H1 (cell line): ENCODE results near the gene RAB7B. TPM values are rescaled to one million over a fixed set of nuclear protein-coding genes. Genes with fewer than 3 reads are reported as not detected.

ENCODE experiments used
- CTCF ChIA-PET: fragments of 300-600 bp; sonication (Branson Sonifier 250); formaldehyde crosslinking; loops from one replicate; lab custom pipeline; 2021; ENCODE audit not compliant: partially characterized antibody; lab: Charles Lee
- POLR2A ChIA-PET: fragments of 300-600 bp; sonication (Branson Sonifier 250); formaldehyde crosslinking; loops from one replicate; lab custom pipeline; 2021; ENCODE audit warnings: inconsistent platforms; ENCODE audit not compliant: partially characterized antibody; lab: Charles Lee
- DNase-seq, 2 experiments: peaks; one replicate each; pipeline versions ENCODE4 v3.0.0 to v3.0.0-alpha.2; 2010 to 2022; ENCODE audit warnings: low spot score in 2 of 2, low read depth in 1 of 2, mixed read lengths in 1 of 2
- FAIRE-seq: peaks from 2 replicates; lab custom pipeline; 2011; peaks lifted over from hg19 to GRCh38; lab: Jason Lieb, UNC
- H2AFZ ChIP-seq: 2 replicates; pipeline ENCODE4 v1.8.1; 2012; ENCODE audit warnings: low read length, inconsistent platforms
- H2AK5ac ChIP-seq: 2 replicates; pipeline ENCODE4 v1.6.1; 2013; ENCODE audit warnings: low read depth, low read length
- H2BK120ac ChIP-seq: replicated peaks from 2 replicates; pipeline ENCODE3; 2013; ENCODE audit warnings: low read depth, low read length, inconsistent platforms
- H2BK12ac ChIP-seq: 2 replicates; pipeline ENCODE4 v1.6.1; 2013; ENCODE audit warnings: low read depth, low read length
- H2BK15ac ChIP-seq: 2 replicates; pipeline ENCODE4 v1.6.1; 2013; ENCODE audit warnings: low read length
- H2BK20ac ChIP-seq: 2 replicates; pipeline ENCODE4 v1.6.1; 2013; ENCODE audit warnings: low read length
- H2BK5ac ChIP-seq: 2 replicates; pipeline ENCODE4 v1.6.1; 2013; ENCODE audit warnings: low read depth, low read length
- H3K14ac ChIP-seq: 2 replicates; pipeline ENCODE4 v1.6.1; 2013; ENCODE audit warnings: inconsistent platforms; ENCODE audit not compliant: insufficient read length
- H3K18ac ChIP-seq: 2 replicates; pipeline ENCODE4 v1.6.1; 2013; ENCODE audit warnings: low read length; ENCODE audit errors: extremely low read depth
- H3K23ac ChIP-seq: 2 replicates; pipeline ENCODE4 v1.6.1; 2013; ENCODE audit warnings: inconsistent platforms; ENCODE audit not compliant: insufficient read length
- H3K23me2 ChIP-seq: 2 replicates; pipeline ENCODE4 v1.6.1; 2013; ENCODE audit warnings: low read depth, low read length
- H3K27ac ChIP-seq: 2 replicates; pipeline ENCODE4 v1.6.1; 2011; ENCODE audit warnings: low read depth, low read length, inconsistent platforms
- H3K27me3 ChIP-seq, 4 experiments: replicated peaks in 1 of 4; 1 replicate in 1 of 4; 2 replicates in 3 of 4; pipeline versions ENCODE4 v1.6.1 to v1.8.1; 2011 to 2013; ENCODE audit warnings: low read length in 3 of 4, mild to moderate bottlenecking in 3 of 4, inconsistent platforms in 2 of 4, mixed read lengths in 2 of 4, moderate library complexity in 1 of 4; ENCODE audit not compliant: control insufficient read depth in 3 of 4, insufficient read depth in 3 of 4; ENCODE audit errors: extremely low read depth in 1 of 4
- H3K36me3 ChIP-seq, 4 experiments: 2 replicates each; pipeline versions ENCODE4 v1.6.1 to v1.8.1; 2011 to 2013; ENCODE audit warnings: mild to moderate bottlenecking in 4 of 4, low read length in 3 of 4, moderate library complexity in 2 of 4, control low read depth in 1 of 4, inconsistent platforms in 1 of 4; ENCODE audit not compliant: insufficient read depth in 4 of 4, control insufficient read depth in 2 of 4
- H3K4ac ChIP-seq: replicated peaks from 2 replicates; pipeline ENCODE3; 2013; ENCODE audit warnings: low read length, low read depth, mixed read lengths, inconsistent platforms; ENCODE audit not compliant: insufficient read length
- H3K4me1 ChIP-seq, 4 experiments: replicated peaks in 1 of 4; 1 replicate in 1 of 4; 2 replicates in 3 of 4; pipeline versions ENCODE4 v1.6.1 to v1.8.1; 2011 to 2013; ENCODE audit warnings: low read length in 3 of 4, inconsistent platforms in 2 of 4, mixed read lengths in 1 of 4; ENCODE audit not compliant: insufficient read depth in 4 of 4, control insufficient read depth in 3 of 4
- H3K4me2 ChIP-seq, 2 experiments: 2 replicates each; pipeline versions ENCODE4 v1.6.1 to v1.8.1; 2011 to 2013; ENCODE audit warnings: low read depth in 2 of 2, low read length in 2 of 2, control low read depth in 1 of 2, inconsistent platforms in 1 of 2, mild to moderate bottlenecking in 1 of 2; ENCODE audit not compliant: insufficient read depth in 1 of 2
- H3K4me3 ChIP-seq, 4 experiments: fragments of 200-600, 300-600 bp in 1 of 4; sonication (generic), shearing (Covaris generic), sonication (Bioruptor Twin) in 1 of 4; 2 replicates each; pipeline versions ENCODE4 v1.5.1 to v1.8.1; 2011 to 2016; ENCODE audit warnings: low read length in 4 of 4, low read depth in 3 of 4, control low read depth in 2 of 4, inconsistent platforms in 2 of 4, mild to moderate bottlenecking in 2 of 4, mixed read lengths in 1 of 4, moderate library complexity in 1 of 4; ENCODE audit not compliant: insufficient read depth in 2 of 4; ENCODE audit errors: extremely low read depth in 1 of 4
- H3K56ac ChIP-seq: replicated peaks from 2 replicates; pipeline ENCODE3; 2013; ENCODE audit warnings: low read depth, mild to moderate bottlenecking, mixed read lengths, low read length, inconsistent platforms; ENCODE audit not compliant: insufficient read length
- H3K79me1 ChIP-seq: 2 replicates; pipeline ENCODE4 v1.6.1; 2013; ENCODE audit warnings: low read depth, low read length, control low read depth
- H3K79me2 ChIP-seq, 2 experiments: 2 replicates each; pipeline versions ENCODE4 v1.6.1 to v1.8.1; 2012 to 2013; ENCODE audit warnings: low read length in 2 of 2, mild to moderate bottlenecking in 2 of 2, inconsistent platforms in 1 of 2; ENCODE audit not compliant: insufficient read depth in 2 of 2, control insufficient read depth in 1 of 2
- H3K9ac ChIP-seq, 4 experiments: replicated peaks in 1 of 4; 1 replicate in 1 of 4; 2 replicates in 3 of 4; pipeline versions ENCODE4 v1.6.1 to v1.8.1; 2011 to 2013; ENCODE audit warnings: low read depth in 3 of 4, low read length in 3 of 4, control low read depth in 2 of 4, mild to moderate bottlenecking in 2 of 4, moderate library complexity in 2 of 4, inconsistent platforms in 1 of 4; ENCODE audit errors: extremely low read depth in 1 of 4
- H3K9me3 ChIP-seq, 2 experiments: 2 replicates each; pipeline versions ENCODE4 v1.6.1 to v1.8.1; 2012 to 2013; ENCODE audit warnings: mild to moderate bottlenecking in 2 of 2, moderate library complexity in 2 of 2, control low read depth in 1 of 2, inconsistent platforms in 1 of 2, low read depth in 1 of 2, low read length in 1 of 2, mixed read lengths in 1 of 2; ENCODE audit not compliant: insufficient read depth in 2 of 2
- H4K20me1 ChIP-seq, 2 experiments: replicated peaks in 1 of 2; 2 replicates each; pipeline versions ENCODE3 to v1.8.1; 2011 to 2013; ENCODE audit warnings: inconsistent platforms in 2 of 2, low read length in 2 of 2, mild to moderate bottlenecking in 1 of 2; ENCODE audit not compliant: insufficient read depth in 2 of 2, control insufficient read depth in 1 of 2
- H4K5ac ChIP-seq: 2 replicates; pipeline ENCODE4 v1.6.1; 2013; ENCODE audit warnings: low read length, low read depth, mixed read lengths, inconsistent platforms; ENCODE audit not compliant: insufficient read length
- H4K8ac ChIP-seq: 2 replicates; pipeline ENCODE4 v1.8.0; 2013; ENCODE audit warnings: mild to moderate bottlenecking, moderate library complexity, low read length, inconsistent platforms; ENCODE audit not compliant: insufficient read depth; ENCODE audit errors: extremely low read depth
- H4K91ac ChIP-seq: replicated peaks from 2 replicates; pipeline ENCODE3; 2013; ENCODE audit warnings: low read length, mixed read lengths, inconsistent platforms; ENCODE audit not compliant: insufficient read length
- EP300 ChIP-seq, 2 experiments: IDR thresholded peaks; 1 replicate in 1 of 2; 2 replicates in 1 of 2; pipeline ENCODE4 v1.6.1; 2011 to 2012; ENCODE audit warnings: low read depth in 2 of 2, low read length in 2 of 2, mild to moderate bottlenecking in 2 of 2, borderline replicate concordance in 1 of 2, inconsistent platforms in 1 of 2, moderate library complexity in 1 of 2
- KDM4A ChIP-seq: IDR thresholded peaks from one replicate; pipeline ENCODE4 v1.7.1; 2012; ENCODE audit warnings: low read depth, mild to moderate bottlenecking, moderate library complexity, low read length, inconsistent platforms; ENCODE audit not compliant: severe bottlenecking
- POLR2AphosphoS5 ChIP-seq: IDR thresholded peaks from 2 replicates; pipeline ENCODE4 v1.6.1; 2011; ENCODE audit warnings: low read depth, low read length
- RNF2 ChIP-seq: fragments of 200-900, 300-1000 bp; sonication (generic); IDR thresholded peaks from 2 replicates; pipeline ENCODE4 v1.7.1; 2016; ENCODE audit warnings: borderline replicate concordance, low read depth, mild to moderate bottlenecking, antibody characterized with exemption, low read length; ENCODE audit not compliant: poor library complexity, severe bottlenecking; ENCODE audit errors: missing control alignments
- SP1 ChIP-seq: IDR thresholded peaks from 2 replicates; pipeline ENCODE4 v1.6.1; 2011; ENCODE audit warnings: low read depth, low read length
- WGBS, 2 experiments: shearing (Covaris generic) in 1 of 2; methylation state at CpG; one replicate each; pipeline versions ENCODE4 v1.1.6 to v1.1.7; 2013 to 2015; ENCODE audit warnings: low lambda C conversion rate in 2 of 2, mixed read lengths in 2 of 2, inconsistent platforms in 1 of 2, low coverage in 1 of 2, missing lambda C conversion rate in 1 of 2; ENCODE audit not compliant: insufficient replicate concordance in 2 of 2, insufficient coverage in 1 of 2, insufficient read length in 1 of 2; ENCODE audit errors: extremely low coverage in 1 of 2, missing lambda C conversion rate in 1 of 2; 5-methylcytosine and 5-hydroxymethylcytosine counted together
- polyA plus RNA-seq, 7 experiments: library from polyadenylated mRNA; depleted of rRNA in 3 of 7; stranded (reverse) in 5 of 7; unstranded in 2 of 7; fragments of >200 nt in 5 of 7; fragments of 200-250 nt in 2 of 7; gene quantifications; 1 replicate in 5 of 7; 2 replicates in 1 of 7; 4 replicates in 1 of 7; pipeline versions ENCODE4 v1.2.1 to v1.2.3, GENCODE V29; 2011 to 2013; ENCODE audit warnings: missing spikeins in 2 of 7, mixed read lengths in 2 of 7
- total RNA-seq: library from RNA; stranded (reverse); fragmentation: NEBNext Ultra II Directional; extraction: Animal tissue kit (Norgen Biotek cat#: 25700); gene quantifications from 2 replicates; pipeline ENCODE4 v1.2.1, GENCODE V29; 2021

The RAB7B gene
- total and polyA plus RNA-seq, 2 of the 8 experiments (the other 6 are each of a cell fraction or from before 2014, with no cell fraction given) = 0.05 TPM; not detected in 1

DNA sequence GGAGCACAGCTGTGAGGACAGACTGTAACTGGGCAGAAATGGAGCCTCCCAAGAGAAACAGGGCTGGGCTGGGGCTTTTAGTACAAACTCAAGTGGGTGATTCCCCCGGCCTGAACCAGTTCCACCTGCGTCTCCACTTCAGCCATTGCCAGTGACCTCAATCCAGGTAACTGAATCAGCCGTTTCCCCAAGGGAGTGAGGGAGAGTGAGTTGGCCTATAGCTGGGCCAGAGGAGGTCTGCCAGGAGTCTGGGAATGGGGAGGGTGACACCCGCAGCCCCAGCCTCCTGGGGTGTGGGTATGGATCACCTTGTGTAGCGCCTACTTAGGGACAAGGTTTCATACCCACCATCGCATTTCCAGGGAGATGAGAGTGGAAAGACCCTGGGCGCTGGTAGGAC lies 68.4 kb downstream of the RAB7B start:
- H3K4ac ChIP-seq = no peak overlapping the region
- H3K36me3 ChIP-seq = no peaks in the 10 kb centered on the region
- H2AK5ac ChIP-seq = no peak overlapping the region
- ChIA-PET CTCF (interaction anchor here (1.1 to 1.3 kb wide), 2 partner anchors 16 to 43 kb away, joined by 3 to 7 read pairs; no protein-coding TSS in a partner anchor), POLR2A (no interaction called here)
- H4K91ac ChIP-seq = no peak overlapping the region
- no peaks in the 10 kb centered on the region for H3K9me3 ChIP-seq
- no peak overlapping the region for H2BK120ac ChIP-seq
- no peak overlapping the region for H3K4me2 ChIP-seq
- no peak overlapping the region for H3K14ac ChIP-seq
- H3K4me1 ChIP-seq = peaks cover 0 to 14% (median 9%) of the 10 kb centered on the region in 4 experiments; a peak in 4 of 7 replicates
- no peaks in the 10 kb centered on the region for H3K79me2 ChIP-seq
- WGBS, 2 experiments = 93% methylated on average over 7 of the region's 7 CpGs; no CpG with 5 or more reads in 1 of the 2 experiments
- H3K23me2 ChIP-seq = no peaks in the 10 kb centered on the region; the same call in 1 of the 2 replicates
- H3K18ac ChIP-seq = no peak overlapping the region
- FAIRE-seq (no peak), DNase-seq (no peak)
- no peaks in the 10 kb centered on the region for H4K20me1 ChIP-seq
- no peak overlapping the region for H2AFZ ChIP-seq
- no peak overlapping the region for H2BK15ac ChIP-seq
- no peaks in the 10 kb centered on the region for H3K79me1 ChIP-seq
- peak overlapping the region; percentile 84; the same call in 1 of the 2 replicates for H2BK12ac ChIP-seq
- 0 out of 2 replicates have a peak overlapping the region, but pooled peaks have one; percentile 48 for H2BK20ac ChIP-seq
- no peak overlapping the region for H2BK5ac ChIP-seq
- no peak overlapping the region for H3K27ac ChIP-seq
- no peaks in the 10 kb centered on the region; a peak in 1 of 7 replicates for H3K27me3 ChIP-seq
- H3K23ac ChIP-seq = no peak overlapping the region
- TF ChIP-seq EP300 (IDR thresholded peaks at IDR 0.05; ENCODE audit: borderline replicate concordance in 1 of 2, low read depth in 2 of 2, low read length in 2 of 2) = no peak
- TF ChIP-seq SP1 = no peak
- TF ChIP-seq KDM4A = no peak
- TF ChIP-seq POLR2AphosphoS5 = no peak
- TF ChIP-seq RNF2 = no peak
- H3K9ac ChIP-seq = no peak overlapping the region
- no peak overlapping the region for H4K8ac ChIP-seq
- H3K56ac ChIP-seq = no peak overlapping the region
- H4K5ac ChIP-seq = no peak overlapping the region
- no peak overlapping the region for H3K4me3 ChIP-seq
